Jurkat, Clone E6-1 (cell line): ENCODE results near the gene LBR.

Experiments used
- DNase-seq: peaks from one replicate; pipeline ENCODE4 v3.0.0-alpha.2; 2011; ENCODE audit warnings: low read depth, low spot score
- H3K4me3 ChIP-seq: 2 replicates; pipeline ENCODE4 v1.5.1; 2011; ENCODE audit warnings: mild to moderate bottlenecking, low read length, control low read depth, moderate library complexity

LBR gene

GRCh38 chr1:225428068-225428880 lies 436 bp upstream of the LBR start:
- H3K4me3 ChIP-seq, result peak overlapping the region; percentile 97
- peak; percentile 93 for DNase-seq

GRCh38 chr1:225426395-225427234 lies 1.2 kb downstream of the LBR start:
- DNase-seq, result no peak
- H3K4me3 ChIP-seq, result peak overlapping the region; percentile 97

- DNase-seq, result no peak
These were observed 2.5 kb downstream of the LBR start for GRCh38 chr1:225425201-225425786.

GRCh38 chr1:225424562-225425200 lies 3.2 kb downstream of the LBR start:
- H3K4me3 ChIP-seq, result no peak overlapping the region
- DNase-seq, result no peak

More at GRCh38 chr1:225425201-225425786, 2.5 kb downstream of the LBR start:
- H3K4me3 ChIP-seq, result peak overlapping the region; percentile 97

GRCh38 chr1:225423518-225423855 lies 4.4 kb downstream of the LBR start:
- H3K4me3 ChIP-seq, result no peak overlapping the region
- no peak for DNase-seq

GRCh38 chr1:225422795-225423517 lies 4.9 kb downstream of the LBR start:
- no peak for DNase-seq
- H3K4me3 ChIP-seq, result no peak overlapping the region

GRCh38 chr1:225422031-225422605 lies 5.7 kb downstream of the LBR start:
- no peak for DNase-seq
- no peak overlapping the region for H3K4me3 ChIP-seq

GRCh38 chr1:225418598-225418997 lies 9.2 kb downstream of the LBR start:
- no peak for DNase-seq
- no peak overlapping the region for H3K4me3 ChIP-seq

- no peak overlapping the region for H3K4me3 ChIP-seq
- no peak for DNase-seq
These were observed 9.8 kb downstream of the LBR start for GRCh38 chr1:225418059-225418458.

- DNase-seq, result no peak
- no peak overlapping the region for H3K4me3 ChIP-seq
These were observed 11.7 kb downstream of the LBR start for GRCh38 chr1:225415967-225416745.

GRCh38 chr1:225415307-225415706 lies 12.5 kb downstream of the LBR start:
- no peak for DNase-seq
- H3K4me3 ChIP-seq, result no peak overlapping the region

- no peak overlapping the region for H3K4me3 ChIP-seq
- DNase-seq, result no peak
These were observed 14.0 kb downstream of the LBR start for GRCh38 chr1:225413708-225414375.

- DNase-seq, result no peak
- H3K4me3 ChIP-seq, result no peak overlapping the region
These were observed 15.0 kb downstream of the LBR start for GRCh38 chr1:225412803-225413351.

GRCh38 chr1:225412321-225412720 lies 15.5 kb downstream of the LBR start:
- H3K4me3 ChIP-seq, result no peak overlapping the region
- no peak for DNase-seq

- H3K4me3 ChIP-seq, result no peak overlapping the region
These were observed 17.8 kb downstream of the LBR start for GRCh38 chr1:225410036-225410435.

GRCh38 chr1:225409051-225409450 lies 18.8 kb downstream of the LBR start:
- no peak for DNase-seq
- H3K4me3 ChIP-seq, result no peak overlapping the region

More at GRCh38 chr1:225410036-225410435, 17.8 kb downstream of the LBR start:
- no peak for DNase-seq

GRCh38 chr1:225408249-225408648 lies 19.6 kb downstream of the LBR start:
- H3K4me3 ChIP-seq, result no peak overlapping the region
- DNase-seq, result no peak
